Activated T-helper 17 cell treated with anti-CD3 and anti-CD28 coated beads, Interleukin-2, amount 50 U/mL, for 72 hours (primary cell): ENCODE data around the gene NKAP. TPM values are rescaled to one million over a fixed set of nuclear protein-coding genes. Genes with fewer than 3 reads are reported as not detected.
A peak's percentile ranks its signal among the peaks of the same experiment; 100 is the strongest.
"Not testable (repeated sequence)": the region's sequence is repeated elsewhere in the genome, so short reads cannot be mapped to it uniquely, and the experiment has no call there.

Source experiments
- ATAC-seq: fragments of 150-1000 bp; cut with Tn5 transposase; replicated peaks from 2 replicates; pipeline ENCODE4 v1.10.0; 2021; ENCODE audit warnings: mild to moderate bottlenecking, moderate library complexity
- H3K27ac Mint-ChIP-seq: one replicate; pipeline ENCODE4 v1.8.0; 2022; ENCODE audit warnings: mixed read lengths
- H3K27me3 Mint-ChIP-seq: one replicate; pipeline ENCODE4 v1.8.0; 2022; ENCODE audit warnings: mixed read lengths
- H3K36me3 Mint-ChIP-seq: one replicate; pipeline ENCODE4 v1.8.0; 2022; ENCODE audit warnings: low read depth, mild to moderate bottlenecking, mixed read lengths
- H3K4me1 Mint-ChIP-seq: one replicate; pipeline ENCODE4 v1.8.0; 2022; ENCODE audit warnings: mixed read lengths
- H3K4me3 Mint-ChIP-seq: one replicate; pipeline ENCODE4 v1.8.0; 2022; ENCODE audit warnings: mild to moderate bottlenecking, mixed read lengths
- H3K9me3 Mint-ChIP-seq: one replicate; pipeline ENCODE4 v1.8.0; 2022; ENCODE audit warnings: mixed read lengths
- total RNA-seq, 2 donors: library from RNA; stranded (reverse); gene quantifications; one replicate each; pipeline ENCODE4 v1.2.3, GENCODE V29; 2022

Gene NKAP
- total RNA-seq: 10 to 100 TPM; 10.1 to 10.8 TPM

DNA sequence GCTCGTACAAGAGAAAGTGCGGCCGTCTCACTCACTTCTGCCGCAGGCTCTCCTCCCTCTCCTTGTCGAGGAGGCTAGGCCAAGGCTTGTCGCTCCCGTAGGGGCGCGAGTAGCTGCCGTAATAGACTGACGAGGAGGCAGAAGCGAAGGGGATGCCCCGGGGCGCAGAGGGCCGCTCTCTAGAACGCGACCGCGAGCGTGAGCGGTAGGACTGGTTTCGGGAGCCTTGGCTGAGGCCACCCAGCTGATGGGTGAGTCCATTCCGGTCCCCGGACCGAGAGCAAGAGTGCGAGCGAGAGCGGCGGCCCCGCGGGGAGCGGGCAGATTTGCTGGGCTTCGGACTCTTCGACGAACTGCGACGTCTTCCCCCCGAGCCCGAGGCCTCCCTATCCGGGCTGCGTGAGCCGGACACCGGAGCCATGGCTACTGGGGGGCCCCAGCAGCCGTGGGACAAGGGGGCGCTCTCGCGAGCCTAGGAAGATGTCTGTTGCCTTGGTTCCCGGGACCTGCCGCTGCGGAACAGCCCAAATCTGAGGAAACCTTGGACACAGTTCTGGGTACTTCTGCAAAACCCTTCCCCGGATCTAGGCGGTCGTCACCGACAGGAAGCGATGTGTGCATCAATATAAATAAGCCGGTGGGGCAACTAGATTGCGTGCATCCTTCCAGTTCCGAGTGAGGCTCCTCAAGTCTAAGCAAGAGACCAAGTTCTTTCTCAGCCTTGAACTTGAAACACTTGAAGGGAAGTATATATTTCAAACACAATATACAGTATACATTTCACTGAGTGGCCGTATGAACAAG, at the start of gene NKAP:
Gene NKAP (minus strand): TSS at position 567 of the 804 bp plus-strand sequence. CDS start 146 bp downstream, at position 421.
- Mint-ChIP-seq H3K4me1 (no peaks in the 10 kb centered on the region), H3K36me3 (peaks cover 23% of the 10 kb centered on the region), H3K27me3 (no peaks in the 10 kb centered on the region), H3K27ac (peak within 1 kb of the TSS; percentile 97), H3K4me3 (peak within 1 kb of the TSS; percentile 96), H3K9me3 (no peaks in the 10 kb centered on the region)
- ATAC-seq: peak; percentile 95

GRCh38 chrX:119991005-119991787, 47.6 kb upstream of the NKAP start:
- no peaks in the 10 kb centered on the region for H3K9me3 Mint-ChIP-seq
- H3K4me3 Mint-ChIP-seq: peak overlapping the region; percentile 61
- H3K27ac Mint-ChIP-seq: no peak overlapping the region
- H3K27me3 Mint-ChIP-seq: peaks cover 35% of the 10 kb centered on the region
- no peak for ATAC-seq
- H3K4me1 Mint-ChIP-seq: peaks cover 6% of the 10 kb centered on the region
- H3K36me3 Mint-ChIP-seq: no peaks in the 10 kb centered on the region

- ATAC-seq: no peak
- Mint-ChIP-seq H3K27ac (no peak overlapping the region), H3K27me3 (peaks cover 37% of the 10 kb centered on the region), H3K36me3 (no peaks in the 10 kb centered on the region), H3K4me3 (peak overlapping the region; percentile 61), H3K9me3 (no peaks in the 10 kb centered on the region), H3K4me1 (peaks cover 6% of the 10 kb centered on the region)
These were observed 47.0 kb upstream of the NKAP start for GRCh38 chrX:119990556-119991004.

DNA sequence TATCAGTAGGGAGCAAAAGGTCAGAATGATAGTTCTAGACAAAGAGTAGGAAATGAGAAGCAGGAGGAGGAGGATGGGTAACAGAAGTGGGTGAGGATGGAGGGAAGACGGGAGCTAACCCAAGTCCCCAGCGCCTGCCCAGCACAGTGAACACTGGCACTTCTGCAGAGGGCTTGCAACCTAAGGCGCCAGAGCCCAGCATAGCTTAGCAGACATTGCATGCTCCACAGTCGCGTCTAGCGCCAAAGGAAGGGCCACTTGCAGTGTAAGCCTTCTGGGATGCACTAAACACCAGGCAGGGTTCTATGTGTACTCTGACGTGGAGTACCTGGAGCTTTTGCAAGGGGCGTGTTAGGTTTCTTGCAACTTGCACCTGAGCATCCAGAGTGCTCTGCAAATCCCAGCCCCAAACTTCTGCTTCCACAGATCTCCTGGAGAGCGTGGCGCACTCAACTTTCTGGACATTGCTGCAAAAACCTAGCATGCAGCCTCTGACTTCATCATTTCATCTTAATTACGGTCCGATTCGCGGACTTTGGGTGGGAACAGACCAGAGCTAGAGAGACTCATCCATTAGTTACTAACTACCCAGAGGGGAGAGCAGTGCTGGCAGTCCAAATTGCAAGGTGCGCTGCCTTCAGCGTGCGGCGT, 46.5 kb upstream of the NKAP start:
- Mint-ChIP-seq H3K9me3 (no peaks in the 10 kb centered on the region), H3K27me3 (peaks cover 40% of the 10 kb centered on the region)

GRCh38 chrX:119986203-119986602, 42.7 kb upstream of the NKAP start:
- no peak for ATAC-seq
- H3K27ac Mint-ChIP-seq: no peak overlapping the region
- H3K9me3 Mint-ChIP-seq: no peaks in the 10 kb centered on the region
- no peak overlapping the region for H3K4me3 Mint-ChIP-seq
- no peaks in the 10 kb centered on the region for H3K36me3 Mint-ChIP-seq
- H3K27me3 Mint-ChIP-seq: peaks cover 30% of the 10 kb centered on the region
- peaks cover 6% of the 10 kb centered on the region for H3K4me1 Mint-ChIP-seq

More for the DNA sequence above, 46.5 kb upstream of the NKAP start:
- no peak for ATAC-seq
- H3K36me3 Mint-ChIP-seq: no peaks in the 10 kb centered on the region
- H3K4me1 Mint-ChIP-seq: peaks cover 6% of the 10 kb centered on the region
- peak overlapping the region; percentile 61 for H3K4me3 Mint-ChIP-seq
- H3K27ac Mint-ChIP-seq: no peak overlapping the region

DNA sequence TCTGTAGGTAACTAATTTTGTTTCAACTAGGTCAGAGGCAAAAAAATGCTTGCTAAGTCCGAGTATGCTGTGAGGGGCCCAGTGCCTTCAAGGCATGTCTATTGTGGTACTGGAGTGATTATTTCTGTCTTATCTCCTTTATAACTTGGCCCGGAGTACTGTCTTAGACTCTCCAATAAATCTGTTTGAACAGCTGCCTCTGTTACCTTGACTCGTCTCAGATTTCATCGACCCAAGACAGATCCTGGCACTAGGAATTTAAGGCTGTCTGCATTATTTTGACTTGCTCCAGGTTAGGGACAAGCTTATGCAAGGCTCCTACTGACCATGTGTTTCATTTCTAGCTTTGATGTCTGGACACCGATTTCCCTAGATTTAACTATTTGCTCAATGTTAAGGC, 41.1 kb upstream of the NKAP start:
- H3K9me3 Mint-ChIP-seq: no peaks in the 10 kb centered on the region
- no peak overlapping the region for H3K4me3 Mint-ChIP-seq
- peaks cover 21% of the 10 kb centered on the region for H3K27me3 Mint-ChIP-seq
- no peak for ATAC-seq
- no peaks in the 10 kb centered on the region for H3K36me3 Mint-ChIP-seq
- no peaks in the 10 kb centered on the region for H3K4me1 Mint-ChIP-seq
- no peak overlapping the region for H3K27ac Mint-ChIP-seq

DNA sequence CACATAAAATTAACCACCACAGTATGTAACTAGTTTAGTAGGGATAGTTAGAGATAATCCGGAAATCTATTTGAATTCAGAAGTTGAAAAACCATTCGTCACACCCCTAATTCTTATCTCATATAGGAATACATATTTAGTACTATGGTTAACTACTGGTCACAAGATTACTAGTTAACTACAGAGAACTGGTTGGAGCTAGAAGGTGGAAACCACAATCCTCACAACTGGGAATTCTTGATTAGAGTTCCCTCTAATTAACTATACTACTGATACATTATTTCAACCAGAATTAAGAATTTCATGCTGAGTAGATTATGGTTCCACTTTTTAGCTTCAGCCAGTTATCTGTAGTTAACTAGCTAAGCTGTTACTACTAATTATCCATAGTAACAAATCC, 39.9 kb upstream of the NKAP start:
- Mint-ChIP-seq H3K27me3 (peaks cover 16% of the 10 kb centered on the region), H3K27ac (no peak overlapping the region)

DNA sequence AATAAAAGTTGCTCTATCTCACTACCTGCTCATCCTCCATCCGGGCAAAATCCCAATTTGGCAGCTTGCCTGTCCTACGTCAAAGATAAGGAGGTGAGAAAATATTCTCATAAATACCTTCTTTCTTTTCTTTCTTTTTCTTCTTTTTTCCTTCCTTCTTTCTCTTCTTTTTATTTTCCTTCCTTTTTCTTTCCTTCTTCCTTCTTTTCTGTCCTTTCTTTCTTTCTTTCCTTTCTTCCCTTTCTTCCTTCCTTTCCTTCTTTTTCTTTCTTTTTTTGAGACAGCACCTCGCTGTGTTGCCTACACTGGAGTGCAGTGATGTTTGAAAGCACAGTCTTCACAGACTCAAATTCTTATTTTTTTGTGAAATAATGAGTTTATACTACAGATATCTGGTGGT, 38.6 kb upstream of the NKAP start:
- Mint-ChIP-seq H3K4me3 (no peak overlapping the region), H3K36me3 (no peaks in the 10 kb centered on the region), H3K27me3 (peaks cover 13% of the 10 kb centered on the region), H3K27ac (no peak overlapping the region), H3K9me3 (no peaks in the 10 kb centered on the region), H3K4me1 (no peaks in the 10 kb centered on the region)
- ATAC-seq: no peak

More for the DNA sequence above, 39.9 kb upstream of the NKAP start:
- ATAC-seq: no peak
- no peaks in the 10 kb centered on the region for H3K9me3 Mint-ChIP-seq
- H3K4me3 Mint-ChIP-seq: no peak overlapping the region
- no peaks in the 10 kb centered on the region for H3K36me3 Mint-ChIP-seq
- H3K4me1 Mint-ChIP-seq: no peaks in the 10 kb centered on the region

GRCh38 chrX:119981286-119982070, 37.9 kb upstream of the NKAP start:
- no peaks in the 10 kb centered on the region for H3K36me3 Mint-ChIP-seq
- H3K27me3 Mint-ChIP-seq: peaks cover 12% of the 10 kb centered on the region
- no peak overlapping the region for H3K27ac Mint-ChIP-seq
- no peaks in the 10 kb centered on the region for H3K9me3 Mint-ChIP-seq
- no peak overlapping the region for H3K4me3 Mint-ChIP-seq
- H3K4me1 Mint-ChIP-seq: no peaks in the 10 kb centered on the region
- ATAC-seq: no peak

DNA sequence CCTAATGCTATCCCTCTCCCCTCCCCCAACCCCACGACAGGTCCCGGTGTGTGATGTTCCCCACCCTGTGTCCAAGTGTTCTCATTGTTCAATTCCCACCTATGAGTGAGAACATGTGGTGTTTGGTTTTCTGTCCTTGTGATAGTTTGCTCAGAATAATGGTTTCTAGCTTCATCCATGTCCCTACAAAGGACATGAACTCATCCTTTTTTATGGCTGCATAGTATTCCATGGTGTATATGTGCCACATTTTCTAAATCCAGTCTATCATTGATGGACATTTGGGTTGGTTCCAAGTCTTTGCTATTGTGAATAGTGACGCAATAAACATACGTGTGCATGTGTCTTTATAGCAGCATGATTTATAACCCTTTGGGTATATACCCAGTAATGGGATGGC, 33.6 kb upstream of the NKAP start:
- H3K4me3 Mint-ChIP-seq, H3K27me3 Mint-ChIP-seq, H3K4me1 Mint-ChIP-seq, H3K36me3 Mint-ChIP-seq, ATAC-seq, H3K9me3 Mint-ChIP-seq, H3K27ac Mint-ChIP-seq: not testable (repeated sequence)

DNA sequence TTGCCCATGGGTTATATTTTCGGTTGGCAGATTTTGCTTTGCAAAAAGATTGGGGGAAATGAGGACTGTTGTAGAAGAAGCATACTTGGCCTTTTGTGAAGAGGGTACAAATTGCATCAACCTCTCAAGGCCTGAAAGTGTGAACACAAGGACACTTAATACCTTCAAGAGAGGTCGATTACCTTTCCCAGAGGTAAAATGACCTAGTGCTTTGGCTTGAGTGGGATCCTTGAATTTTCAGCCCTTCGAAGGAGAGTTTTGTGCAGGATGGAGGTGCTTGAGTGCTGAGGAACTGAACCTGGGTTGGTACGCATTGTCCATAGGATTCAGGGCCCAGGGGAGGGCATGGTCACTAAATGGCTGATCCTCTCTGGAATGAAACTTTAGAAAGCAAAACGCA, 27.6 kb upstream of the NKAP start:
- H3K4me1 Mint-ChIP-seq: no peaks in the 10 kb centered on the region

DNA sequence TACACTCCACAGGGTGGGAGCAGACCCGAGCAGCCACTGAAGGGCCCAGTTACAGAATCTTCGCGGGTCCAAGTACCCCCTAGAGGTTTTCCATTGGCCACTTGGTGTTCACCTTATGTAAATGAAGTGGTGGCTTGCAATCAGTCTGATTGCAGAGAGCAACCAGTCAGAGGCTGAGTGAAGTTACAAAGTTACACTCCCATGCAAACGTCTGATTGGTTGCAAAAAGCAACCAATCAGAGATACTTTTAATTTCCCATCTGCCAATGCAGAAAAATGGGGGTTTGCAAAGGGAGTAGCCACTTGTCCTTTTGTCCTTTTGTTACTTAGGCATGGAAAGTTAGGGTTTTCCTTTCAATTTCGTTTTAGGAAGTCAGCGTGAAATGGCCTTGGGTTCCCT, 27.0 kb upstream of the NKAP start:
- Mint-ChIP-seq H3K36me3 (no peaks in the 10 kb centered on the region), H3K27ac (no peak overlapping the region)
- ATAC-seq: no peak

More for the DNA sequence above, 27.6 kb upstream of the NKAP start:
- Mint-ChIP-seq H3K9me3 (no peaks in the 10 kb centered on the region), H3K27me3 (no peaks in the 10 kb centered on the region), H3K4me3 (no peak overlapping the region), H3K27ac (no peak overlapping the region), H3K36me3 (no peaks in the 10 kb centered on the region)
- no peak for ATAC-seq

DNA sequence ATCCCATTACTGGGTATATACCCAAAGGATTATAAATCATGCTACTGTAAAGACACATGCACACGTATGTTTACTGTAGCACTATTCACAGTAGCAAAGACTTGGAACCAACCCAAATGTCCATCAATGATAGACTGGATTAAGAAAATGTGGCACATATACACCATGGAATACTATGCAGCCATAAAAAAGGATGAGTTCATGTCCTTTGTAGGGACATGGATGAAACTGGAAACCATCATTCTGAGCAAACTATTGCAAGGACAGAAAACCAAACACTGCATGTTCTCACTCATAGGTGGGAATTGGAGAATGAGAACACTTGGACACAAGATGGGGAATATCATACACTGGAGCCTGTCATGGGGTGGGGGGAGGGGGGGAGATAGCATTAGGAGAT, 23.3 kb upstream of the NKAP start:
- not testable (repeated sequence) for H3K4me3 Mint-ChIP-seq, H3K4me1 Mint-ChIP-seq, H3K27ac Mint-ChIP-seq, H3K36me3 Mint-ChIP-seq, H3K27me3 Mint-ChIP-seq, H3K9me3 Mint-ChIP-seq, ATAC-seq

More for the DNA sequence above, 27.0 kb upstream of the NKAP start:
- no peak overlapping the region for H3K4me3 Mint-ChIP-seq
- H3K9me3 Mint-ChIP-seq: no peaks in the 10 kb centered on the region
- H3K27me3 Mint-ChIP-seq: no peaks in the 10 kb centered on the region
- no peaks in the 10 kb centered on the region for H3K4me1 Mint-ChIP-seq

DNA sequence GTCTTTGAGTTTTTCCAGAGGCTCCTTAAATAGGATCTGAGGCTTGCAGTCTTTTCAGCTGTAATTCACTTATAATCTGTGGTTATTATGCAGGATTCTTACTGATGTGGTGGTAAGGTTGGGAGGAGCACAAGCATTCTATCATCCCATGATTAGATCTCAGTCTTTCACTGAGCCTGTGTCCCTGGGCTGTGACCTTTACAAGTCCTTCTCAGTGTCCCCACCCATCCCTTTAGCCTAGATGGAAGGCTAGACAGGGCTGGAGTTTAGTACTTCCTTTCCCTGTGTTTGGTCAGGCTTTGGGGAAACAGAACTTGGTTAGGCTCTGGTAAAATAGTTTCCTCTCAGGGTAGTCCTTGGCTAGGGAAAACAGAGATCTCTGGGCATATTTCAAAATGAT, 17.1 kb upstream of the NKAP start:
- H3K27ac Mint-ChIP-seq: no peak overlapping the region
- no peaks in the 10 kb centered on the region for H3K36me3 Mint-ChIP-seq
- ATAC-seq: no peak
- no peaks in the 10 kb centered on the region for H3K9me3 Mint-ChIP-seq
- no peaks in the 10 kb centered on the region for H3K4me1 Mint-ChIP-seq
- H3K27me3 Mint-ChIP-seq: peaks cover 17% of the 10 kb centered on the region
- no peak overlapping the region for H3K4me3 Mint-ChIP-seq
